Gastroesophageal sphincter (tissue), 3 donors: ENCODE measurements around the gene GPR156.

ENCODE experiments used
- EP300 ChIP-seq: sonication (generic); formaldehyde crosslinking; IDR thresholded peaks from one replicate; pipeline ENCODE4 v1.6.1; 2017; ENCODE audit warnings: antibody characterized with exemption, mild to moderate bottlenecking
- POLR2A ChIP-seq, 2 donors: fragments of 450-650 bp; IDR thresholded peaks; one replicate each; pipeline ENCODE4 v1.6.1; 2017; ENCODE audit warnings: antibody characterized with exemption in 2 of 2, mild to moderate bottlenecking in 2 of 2, moderate library complexity in 1 of 2
- TF ChIP-seq, protein P1 (sequence below), 4 experiments: fragments of 200-600 bp in 2 of 4; fragments of 450-650 bp in 2 of 4; sonication (generic) in 1 of 4; IDR thresholded peaks; one replicate each; pipeline ENCODE4 v1.5.1; 2017 to 2019; ENCODE audit warnings: antibody characterized with exemption in 4 of 4, mild to moderate bottlenecking in 2 of 4, moderate library complexity in 2 of 4

DNA sequence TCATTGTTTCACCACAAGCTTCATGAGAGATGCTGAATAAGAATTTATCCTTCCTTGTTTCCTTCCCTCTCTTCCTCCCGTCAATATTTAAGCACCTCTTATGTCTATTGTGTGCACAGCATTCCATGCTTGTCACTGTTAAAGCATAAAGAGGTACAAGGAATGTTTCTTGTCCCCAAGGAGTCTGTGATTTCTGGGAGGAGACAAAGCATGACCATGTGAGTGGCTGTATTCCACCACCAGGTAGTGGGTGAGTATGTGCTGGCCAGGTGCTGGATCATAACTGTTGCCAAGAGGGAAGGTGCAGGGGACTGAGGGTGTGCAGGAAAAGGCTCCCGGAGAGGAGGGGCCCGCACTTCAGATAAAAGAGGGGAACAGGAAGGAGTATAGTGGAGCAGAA, 127.9 kb downstream of the GPR156 start:
- TF ChIP-seq, protein P1, sequence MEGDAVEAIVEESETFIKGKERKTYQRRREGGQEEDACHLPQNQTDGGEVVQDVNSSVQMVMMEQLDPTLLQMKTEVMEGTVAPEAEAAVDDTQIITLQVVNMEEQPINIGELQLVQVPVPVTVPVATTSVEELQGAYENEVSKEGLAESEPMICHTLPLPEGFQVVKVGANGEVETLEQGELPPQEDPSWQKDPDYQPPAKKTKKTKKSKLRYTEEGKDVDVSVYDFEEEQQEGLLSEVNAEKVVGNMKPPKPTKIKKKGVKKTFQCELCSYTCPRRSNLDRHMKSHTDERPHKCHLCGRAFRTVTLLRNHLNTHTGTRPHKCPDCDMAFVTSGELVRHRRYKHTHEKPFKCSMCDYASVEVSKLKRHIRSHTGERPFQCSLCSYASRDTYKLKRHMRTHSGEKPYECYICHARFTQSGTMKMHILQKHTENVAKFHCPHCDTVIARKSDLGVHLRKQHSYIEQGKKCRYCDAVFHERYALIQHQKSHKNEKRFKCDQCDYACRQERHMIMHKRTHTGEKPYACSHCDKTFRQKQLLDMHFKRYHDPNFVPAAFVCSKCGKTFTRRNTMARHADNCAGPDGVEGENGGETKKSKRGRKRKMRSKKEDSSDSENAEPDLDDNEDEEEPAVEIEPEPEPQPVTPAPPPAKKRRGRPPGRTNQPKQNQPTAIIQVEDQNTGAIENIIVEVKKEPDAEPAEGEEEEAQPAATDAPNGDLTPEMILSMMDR (IDR thresholded peaks at IDR 0.05): no peak
- TF ChIP-seq POLR2A (IDR thresholded peaks at IDR 0.05): no peak
- TF ChIP-seq EP300: no peak
